Measurements from ENCODE around the gene CNPY3.

The CNPY3 gene

GRCh38 chr6:42961020-42961470 is 31.8 kb downstream of the CNPY3 start:
- no peak for DNase-seq

GRCh38 chr6:42962096-42962495 is 32.8 kb downstream of the CNPY3 start:
- DNase-seq, result no peak

- no peak for DNase-seq
Observed at GRCh38 chr6:42962502-42963178, 33.4 kb downstream of the CNPY3 start.

GRCh38 chr6:42963179-42963854 is 34.0 kb downstream of the CNPY3 start:
- DNase-seq, result no peak

- DNase-seq, result no peak
Observed at GRCh38 chr6:42963855-42964605, 34.8 kb downstream of the CNPY3 start.

GRCh38 chr6:42966571-42966970 is 37.3 kb downstream of the CNPY3 start:
- no peak for DNase-seq

GRCh38 chr6:42967228-42967627 is 37.9 kb downstream of the CNPY3 start:
- no peak for DNase-seq

GRCh38 chr6:42968126-42968701 is 38.9 kb downstream of the CNPY3 start:
- DNase-seq, result no peak

- no peak for DNase-seq
Observed at GRCh38 chr6:42968783-42969182, 39.5 kb downstream of the CNPY3 start.

GRCh38 chr6:42969431-42969830 is 40.2 kb downstream of the CNPY3 start:
- DNase-seq, result no peak

- DNase-seq, result no peak
Observed at GRCh38 chr6:42969934-42970333, 40.7 kb downstream of the CNPY3 start.

GRCh38 chr6:42970871-42971612 is 41.8 kb downstream of the CNPY3 start:
- no peak for DNase-seq

GRCh38 chr6:42971746-42972327 is 42.6 kb downstream of the CNPY3 start:
- DNase-seq, result no peak

GRCh38 chr6:42973926-42974325 is 44.6 kb downstream of the CNPY3 start:
- no peak for DNase-seq

- DNase-seq, result no peak
Observed at GRCh38 chr6:42974919-42975505, 45.7 kb downstream of the CNPY3 start.

GRCh38 chr6:42978487-42978838 is 49.2 kb downstream of the CNPY3 start:
- DNase-seq, result no peak

- DNase-seq, result peak; percentile 70
Observed at GRCh38 chr6:42978839-42979522, 49.7 kb downstream of the CNPY3 start, which contains the start of gene PEX6. Gene PEX6, minus strand, starts transcription at chr6:42979181. Its CDS starts 31 bp downstream, at chr6:42979150.

GRCh38 chr6:42979523-42980177 is 50.4 kb downstream of the CNPY3 start:
- DNase-seq, result no peak

- no peak for DNase-seq
Observed at GRCh38 chr6:42981836-42982235, 52.6 kb downstream of the CNPY3 start.
